ENCODE data around the gene STARD3NL.
"Not testable (repeated sequence)": the region's sequence is repeated elsewhere in the genome, so short reads cannot be mapped to it uniquely, and the experiment has no call there.

Gene STARD3NL

GRCh38 chr7:38232502-38233366 is 54.7 kb downstream of the STARD3NL start:
- no peaks in the 10 kb centered on the region for H3K27me3 ChIP-seq
- no peak overlapping the region for H3K4me3 ChIP-seq (ENCODE audit: low read depth, low read length)
- H3K36me3 ChIP-seq: no peaks in the 10 kb centered on the region; the same call in 1 of the 2 replicates
- H3K9me3 ChIP-seq: no peaks in the 10 kb centered on the region
- DNase-seq: no peak
- TF ChIP-seq CTCF (IDR thresholded peaks at IDR 0.05; ENCODE audit: low read depth, low read length): no peak
- no peaks in the 10 kb centered on the region for H3K4me1 ChIP-seq

- H3K36me3 ChIP-seq: not testable (repeated sequence)
Measured at GRCh38 chr7:38234759-38235158, 56.7 kb downstream of the STARD3NL start.

DNA sequence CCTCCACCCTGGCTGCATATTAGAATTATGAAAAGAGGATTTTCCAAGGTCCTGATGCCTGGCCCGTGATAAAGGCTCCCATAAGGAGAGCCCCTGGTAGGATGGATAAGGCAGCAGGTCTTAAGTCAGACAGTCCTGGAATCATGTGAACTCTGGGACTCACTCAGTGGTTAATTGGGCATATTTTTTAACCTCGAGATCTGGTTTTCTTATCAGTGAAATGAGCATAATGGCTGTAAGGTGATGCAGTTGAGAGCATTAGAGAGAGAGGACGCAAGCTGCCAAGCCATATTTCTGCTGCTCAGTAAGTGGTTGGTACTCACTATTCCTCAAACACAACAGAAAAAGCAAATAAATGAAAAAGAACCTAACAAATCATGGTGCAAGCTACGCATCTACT is 57.6 kb downstream of the STARD3NL start:
- no peak for TF ChIP-seq CTCF (IDR thresholded peaks at IDR 0.05; ENCODE audit: low read depth, low read length)
- no peak for DNase-seq

More at GRCh38 chr7:38234759-38235158, 56.7 kb downstream of the STARD3NL start:
- not testable (repeated sequence) for H3K4me3 ChIP-seq (ENCODE audit: low read depth, low read length); H3K4me1 ChIP-seq; H3K27me3 ChIP-seq; DNase-seq; H3K9me3 ChIP-seq

DNA sequence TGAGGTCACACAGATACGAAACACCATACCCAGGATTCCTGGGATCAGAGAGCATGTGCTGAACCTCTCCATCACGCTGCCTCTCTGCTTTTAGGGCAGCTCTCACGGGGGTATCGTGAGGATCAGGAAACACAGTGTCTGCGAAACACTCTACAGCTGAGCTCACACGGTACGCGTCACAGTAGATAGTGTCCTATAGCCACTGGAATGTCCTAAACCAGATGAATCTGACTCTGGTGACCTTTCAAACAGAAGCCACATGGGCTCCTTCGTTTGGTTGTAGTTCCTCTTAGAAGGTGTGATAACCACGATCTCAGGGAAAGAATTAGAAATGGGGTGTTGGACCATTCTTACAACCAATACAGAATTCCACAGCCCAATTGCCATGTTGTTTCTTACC is 61.1 kb downstream of the STARD3NL start:
- DNase-seq; H3K36me3 ChIP-seq; H3K27me3 ChIP-seq; H3K4me3 ChIP-seq (ENCODE audit: low read depth, low read length); H3K4me1 ChIP-seq; H3K9me3 ChIP-seq: not testable (repeated sequence)

More for the DNA sequence above, 57.6 kb downstream of the STARD3NL start:
- 0 out of 2 replicates have a peak, but pooled peaks cover 4% of the 10 kb centered on the region for H3K27me3 ChIP-seq
- no peaks in the 10 kb centered on the region for H3K9me3 ChIP-seq
- H3K4me3 ChIP-seq (ENCODE audit: low read depth, low read length): no peak overlapping the region
- no peaks in the 10 kb centered on the region for H3K36me3 ChIP-seq
- H3K4me1 ChIP-seq: no peaks in the 10 kb centered on the region

GRCh38 chr7:38241071-38241470 is 63.0 kb downstream of the STARD3NL start:
- no peak for TF ChIP-seq CTCF (IDR thresholded peaks at IDR 0.05; ENCODE audit: low read depth, low read length)
- Histone ChIP-seq H3K4me3 (ENCODE audit: low read depth, low read length) (no peak overlapping the region), H3K4me1 (no peaks in the 10 kb centered on the region), H3K27me3 (peaks cover 10% of the 10 kb centered on the region; the same call in 1 of the 2 replicates), H3K36me3 (no peaks in the 10 kb centered on the region), H3K9me3 (no peaks in the 10 kb centered on the region)
- no peak for DNase-seq

- no peak for DNase-seq
- no peak overlapping the region for H3K4me3 ChIP-seq (ENCODE audit: low read depth, low read length)
- no peaks in the 10 kb centered on the region for H3K36me3 ChIP-seq
- H3K9me3 ChIP-seq: no peaks in the 10 kb centered on the region
- no peaks in the 10 kb centered on the region for H3K4me1 ChIP-seq
- peaks cover 10% of the 10 kb centered on the region; the same call in 1 of the 2 replicates for H3K27me3 ChIP-seq
- no peak for TF ChIP-seq CTCF (IDR thresholded peaks at IDR 0.05; ENCODE audit: low read depth, low read length)
Measured at GRCh38 chr7:38242814-38243213, 64.8 kb downstream of the STARD3NL start.

GRCh38 chr7:38243345-38243744 is 65.3 kb downstream of the STARD3NL start:
- H3K27me3 ChIP-seq: peaks cover 10% of the 10 kb centered on the region; the same call in 1 of the 2 replicates
- H3K4me1 ChIP-seq; H3K4me3 ChIP-seq (ENCODE audit: low read depth, low read length); DNase-seq; H3K9me3 ChIP-seq; H3K36me3 ChIP-seq: not testable (repeated sequence)
